ENCODE measurements around the gene KRTAP12-4. TPM values are rescaled to one million over a fixed set of nuclear protein-coding genes. Genes with fewer than 3 reads are reported as not detected.
"Not testable (repeated sequence)": the region's sequence is repeated elsewhere in the genome, so short reads cannot be mapped to it uniquely, and the experiment has no call there.

The KRTAP12-4 gene
- total RNA-seq, 1 donor from 2014 or later = not detected

- Mint-ChIP-seq H3K4me3 (ENCODE audit: unreplicated experiment) (no peak overlapping the region), H3K27ac (ENCODE audit: unreplicated experiment) (no peak overlapping the region), H3K27me3 (ENCODE audit: unreplicated experiment) (peaks cover 11% of the 10 kb centered on the region), H3K9me3 (ENCODE audit: unreplicated experiment) (no peaks in the 10 kb centered on the region), H3K36me3 (ENCODE audit: low read depth, unreplicated experiment) (no peaks in the 10 kb centered on the region), H3K4me1 (ENCODE audit: unreplicated experiment) (no peaks in the 10 kb centered on the region)
- TF ChIP-seq, protein P1, sequence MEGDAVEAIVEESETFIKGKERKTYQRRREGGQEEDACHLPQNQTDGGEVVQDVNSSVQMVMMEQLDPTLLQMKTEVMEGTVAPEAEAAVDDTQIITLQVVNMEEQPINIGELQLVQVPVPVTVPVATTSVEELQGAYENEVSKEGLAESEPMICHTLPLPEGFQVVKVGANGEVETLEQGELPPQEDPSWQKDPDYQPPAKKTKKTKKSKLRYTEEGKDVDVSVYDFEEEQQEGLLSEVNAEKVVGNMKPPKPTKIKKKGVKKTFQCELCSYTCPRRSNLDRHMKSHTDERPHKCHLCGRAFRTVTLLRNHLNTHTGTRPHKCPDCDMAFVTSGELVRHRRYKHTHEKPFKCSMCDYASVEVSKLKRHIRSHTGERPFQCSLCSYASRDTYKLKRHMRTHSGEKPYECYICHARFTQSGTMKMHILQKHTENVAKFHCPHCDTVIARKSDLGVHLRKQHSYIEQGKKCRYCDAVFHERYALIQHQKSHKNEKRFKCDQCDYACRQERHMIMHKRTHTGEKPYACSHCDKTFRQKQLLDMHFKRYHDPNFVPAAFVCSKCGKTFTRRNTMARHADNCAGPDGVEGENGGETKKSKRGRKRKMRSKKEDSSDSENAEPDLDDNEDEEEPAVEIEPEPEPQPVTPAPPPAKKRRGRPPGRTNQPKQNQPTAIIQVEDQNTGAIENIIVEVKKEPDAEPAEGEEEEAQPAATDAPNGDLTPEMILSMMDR (IDR thresholded peaks at IDR 0.05; ENCODE audit: unreplicated experiment) = no peak
- DNase-seq (ENCODE audit: low spot score) = no peak
Observed at GRCh38 chr21:44649521-44650100, 4.8 kb downstream of the KRTAP12-4 start.

- H3K36me3 Mint-ChIP-seq (ENCODE audit: low read depth, unreplicated experiment) = no peaks in the 10 kb centered on the region
- peaks cover 11% of the 10 kb centered on the region for H3K27me3 Mint-ChIP-seq (ENCODE audit: unreplicated experiment)
- H3K27ac Mint-ChIP-seq (ENCODE audit: unreplicated experiment) = no peak overlapping the region
- H3K4me3 Mint-ChIP-seq (ENCODE audit: unreplicated experiment) = no peak overlapping the region
- H3K9me3 Mint-ChIP-seq (ENCODE audit: unreplicated experiment) = no peaks in the 10 kb centered on the region
- no peak for DNase-seq (ENCODE audit: low spot score)
- H3K4me1 Mint-ChIP-seq (ENCODE audit: unreplicated experiment) = no peaks in the 10 kb centered on the region
- TF ChIP-seq, protein P1 (IDR thresholded peaks at IDR 0.05; ENCODE audit: unreplicated experiment) = no peak
Observed at GRCh38 chr21:44648557-44649311, 5.7 kb downstream of the KRTAP12-4 start.

DNA sequence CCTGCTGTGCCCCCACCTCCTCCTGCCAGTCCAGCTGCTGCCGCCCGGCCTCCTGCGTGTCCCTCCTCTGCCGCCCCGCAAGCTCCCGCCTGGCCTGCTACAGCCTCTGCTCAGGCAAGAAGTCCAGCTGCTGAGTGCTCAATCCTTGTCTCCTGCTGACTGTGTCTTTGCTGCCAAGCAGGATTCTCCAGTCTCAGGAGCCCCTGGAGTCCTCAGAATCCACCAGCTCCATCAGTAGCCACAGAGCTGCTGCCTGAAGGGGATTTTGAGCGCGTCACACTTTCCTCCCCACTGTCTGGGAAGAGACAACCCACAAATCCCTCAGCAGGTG, 7.3 kb downstream of the KRTAP12-4 start:
- Mint-ChIP-seq H3K4me1 (ENCODE audit: unreplicated experiment) (no peaks in the 10 kb centered on the region), H3K27ac (ENCODE audit: unreplicated experiment) (no peak overlapping the region), H3K4me3 (ENCODE audit: unreplicated experiment) (no peak overlapping the region), H3K27me3 (ENCODE audit: unreplicated experiment) (peaks cover 9% of the 10 kb centered on the region), H3K9me3 (ENCODE audit: unreplicated experiment) (no peaks in the 10 kb centered on the region), H3K36me3 (ENCODE audit: low read depth, unreplicated experiment) (no peaks in the 10 kb centered on the region)
- DNase-seq (ENCODE audit: low spot score) = no peak
- TF ChIP-seq, protein P1 (IDR thresholded peaks at IDR 0.05; ENCODE audit: unreplicated experiment) = no peak

GRCh38 chr21:44646366-44647221, 7.9 kb downstream of the KRTAP12-4 start, which contains the start of gene KRTAP10-11:
Gene KRTAP10-11 (plus strand): TSS chr21:44646414. CDS start chr21:44646459, 45 bp downstream.
- not testable (repeated sequence) for H3K27me3 Mint-ChIP-seq (ENCODE audit: unreplicated experiment); H3K27ac Mint-ChIP-seq (ENCODE audit: unreplicated experiment); H3K4me3 Mint-ChIP-seq (ENCODE audit: unreplicated experiment); H3K9me3 Mint-ChIP-seq (ENCODE audit: unreplicated experiment); DNase-seq (ENCODE audit: low spot score); H3K4me1 Mint-ChIP-seq (ENCODE audit: unreplicated experiment); H3K36me3 Mint-ChIP-seq (ENCODE audit: low read depth, unreplicated experiment)

- Mint-ChIP-seq H3K36me3 (ENCODE audit: low read depth, unreplicated experiment) (no peaks in the 10 kb centered on the region), H3K27ac (ENCODE audit: unreplicated experiment) (no peak overlapping the region), H3K4me3 (ENCODE audit: unreplicated experiment) (no peak overlapping the region), H3K4me1 (ENCODE audit: unreplicated experiment) (no peaks in the 10 kb centered on the region), H3K27me3 (ENCODE audit: unreplicated experiment) (peaks cover 5% of the 10 kb centered on the region), H3K9me3 (ENCODE audit: unreplicated experiment) (no peaks in the 10 kb centered on the region)
- TF ChIP-seq, protein P1 (IDR thresholded peaks at IDR 0.05; ENCODE audit: unreplicated experiment) = no peak
- DNase-seq (ENCODE audit: low spot score) = no peak
Observed at GRCh38 chr21:44644878-44645277, 9.6 kb downstream of the KRTAP12-4 start.

Data from endothelial cell (in vitro differentiated cells).